Loucy (cell line): Measurements from ENCODE around the gene TBC1D2.
"Not testable (repeated sequence)": the region's sequence is repeated elsewhere in the genome, so short reads cannot be mapped to it uniquely, and the experiment has no call there.

Experiments
- H2AFZ ChIP-seq: fragments of 200-600 bp; sonication (generic); 2 replicates; pipeline ENCODE4 v1.6.0; 2016; ENCODE audit warnings: antibody characterized with exemption, mild to moderate bottlenecking, low read length, moderate library complexity
- H3F3A ChIP-seq: fragments of 200-600 bp; 2 replicates; pipeline ENCODE4 v1.6.0; 2016; ENCODE audit warnings: antibody characterized with exemption, low read depth, mild to moderate bottlenecking
- H3K27me3 ChIP-seq: fragments of 200-600 bp; sonication (generic); 2 replicates; pipeline ENCODE4 v1.6.1; 2014; ENCODE audit warnings: low read length, mild to moderate bottlenecking; ENCODE audit not compliant: insufficient read depth, poor library complexity, severe bottlenecking
- H3K36me3 ChIP-seq: fragments of 200-600 bp; sonication (generic); 2 replicates; pipeline ENCODE4 v1.6.1; 2016; ENCODE audit warnings: low read length; ENCODE audit not compliant: insufficient read depth
- H3K4me1 ChIP-seq: fragments of 200-600 bp; sonication (generic); 2 replicates; pipeline ENCODE4 v1.5.1; 2014; ENCODE audit warnings: low read length, mild to moderate bottlenecking; ENCODE audit not compliant: insufficient read depth, poor library complexity, severe bottlenecking
- H3K4me2 ChIP-seq: fragments of 200-600 bp; sonication (generic); 2 replicates; pipeline ENCODE4 v1.6.0; 2014; ENCODE audit warnings: antibody characterized with exemption, low read length, low read depth, mild to moderate bottlenecking; ENCODE audit not compliant: poor library complexity, severe bottlenecking
- H3K4me3 ChIP-seq: fragments of 200-600 bp; sonication (generic); 2 replicates; pipeline ENCODE4 v1.5.1; 2014; ENCODE audit warnings: low read length, mild to moderate bottlenecking, mixed read lengths; ENCODE audit not compliant: poor library complexity, severe bottlenecking
- H3K79me2 ChIP-seq: fragments of 200-600 bp; sonication (generic); 2 replicates; pipeline ENCODE4 v1.6.1; 2014; ENCODE audit warnings: low read length; ENCODE audit not compliant: insufficient read depth
- H3K9ac ChIP-seq: fragments of 200-600 bp; sonication (generic); 2 replicates; pipeline ENCODE4 v1.6.0; 2014; ENCODE audit warnings: mild to moderate bottlenecking, low read depth, low read length, moderate library complexity; ENCODE audit not compliant: poor library complexity, severe bottlenecking
- H3K9me2 ChIP-seq: fragments of 200-600 bp; sonication (generic); replicated peaks from 2 replicates; pipeline ENCODE4 v1.6.1; 2016; ENCODE audit warnings: low read depth, low read length, mixed read lengths
- H3K9me3 ChIP-seq: fragments of 200-600 bp; sonication (generic); 2 replicates; pipeline ENCODE4 v1.6.1; 2014; ENCODE audit warnings: mild to moderate bottlenecking, antibody characterized with exemption, low read length, low read depth; ENCODE audit not compliant: insufficient read depth
- H4K20me1 ChIP-seq: fragments of 200-600 bp; sonication (generic); 2 replicates; pipeline ENCODE4 v1.6.0; 2014; ENCODE audit warnings: antibody characterized with exemption, low read length, mild to moderate bottlenecking; ENCODE audit not compliant: insufficient read depth, poor library complexity, severe bottlenecking
- CTCF ChIP-seq: fragments of 200-600 bp; sonication (generic); conservative IDR thresholded peaks from 2 replicates; pipeline ENCODE4 v1.5.1; 2014; ENCODE audit warnings: mild to moderate bottlenecking, antibody characterized with exemption, low read length
- EZH2phosphoT487 ChIP-seq: fragments of 200-600 bp; IDR thresholded peaks from 2 replicates; pipeline ENCODE4 v1.6.1; 2018; ENCODE audit warnings: antibody characterized with exemption, mild to moderate bottlenecking, moderate library complexity, borderline replicate concordance

Gene TBC1D2

GRCh38 chr9:98271479-98271878 is 16.0 kb upstream of the TBC1D2 start:
- Histone ChIP-seq H4K20me1 (no peaks in the 10 kb centered on the region), H3K36me3 (no peaks in the 10 kb centered on the region), H3K79me2 (no peaks in the 10 kb centered on the region), H3K9me3 (no peaks in the 10 kb centered on the region), H3K27me3 (no peaks in the 10 kb centered on the region), H3K4me2 (no peak overlapping the region), H3K9me2 (no peaks in the 10 kb centered on the region), H2AFZ (no peak overlapping the region), H3F3A (no peaks in the 10 kb centered on the region), H3K9ac (no peak overlapping the region), H3K4me3 (no peak overlapping the region), H3K4me1 (no peaks in the 10 kb centered on the region)
- TF ChIP-seq CTCF (no peak), EZH2phosphoT487 (no peak)

GRCh38 chr9:98270284-98270683 is 14.8 kb upstream of the TBC1D2 start:
- H3K27me3 ChIP-seq, H3K4me2 ChIP-seq, H3K4me1 ChIP-seq, H3K36me3 ChIP-seq, H4K20me1 ChIP-seq, H3K9me3 ChIP-seq, H3K79me2 ChIP-seq, H2AFZ ChIP-seq, H3K9me2 ChIP-seq, H3F3A ChIP-seq, H3K4me3 ChIP-seq, H3K9ac ChIP-seq: not testable (repeated sequence)

- not testable (repeated sequence) for H3K9ac ChIP-seq, H3K79me2 ChIP-seq, H2AFZ ChIP-seq, H4K20me1 ChIP-seq, H3K4me2 ChIP-seq, H3K27me3 ChIP-seq, H3K9me3 ChIP-seq, H3K4me3 ChIP-seq, H3K36me3 ChIP-seq, H3F3A ChIP-seq, H3K9me2 ChIP-seq, H3K4me1 ChIP-seq
These were observed 14.2 kb upstream of the TBC1D2 start for GRCh38 chr9:98269652-98270051.

GRCh38 chr9:98267556-98267955 is 12.1 kb upstream of the TBC1D2 start:
- H3K36me3 ChIP-seq, H3K79me2 ChIP-seq, H2AFZ ChIP-seq, H3K4me3 ChIP-seq, H4K20me1 ChIP-seq, H3K9ac ChIP-seq, H3K9me2 ChIP-seq, H3K4me1 ChIP-seq, H3K9me3 ChIP-seq, H3K27me3 ChIP-seq, H3K4me2 ChIP-seq, H3F3A ChIP-seq: not testable (repeated sequence)

GRCh38 chr9:98264516-98264915 is 9.1 kb upstream of the TBC1D2 start:
- H4K20me1 ChIP-seq: no peaks in the 10 kb centered on the region
- TF ChIP-seq EZH2phosphoT487 (no peak), CTCF (no peak)
- no peak overlapping the region for H3K4me2 ChIP-seq
- H3K9me3 ChIP-seq: no peaks in the 10 kb centered on the region
- H2AFZ ChIP-seq: no peak overlapping the region
- H3K4me3 ChIP-seq: no peak overlapping the region
- no peaks in the 10 kb centered on the region for H3K9me2 ChIP-seq
- no peaks in the 10 kb centered on the region for H3F3A ChIP-seq
- H3K36me3 ChIP-seq: no peaks in the 10 kb centered on the region
- no peaks in the 10 kb centered on the region for H3K79me2 ChIP-seq
- no peak overlapping the region for H3K9ac ChIP-seq
- no peaks in the 10 kb centered on the region for H3K27me3 ChIP-seq
- H3K4me1 ChIP-seq: no peaks in the 10 kb centered on the region
